KMS-11 (cell line): ENCODE data around the gene DBET.
A peak's percentile ranks its signal among the peaks of the same experiment; 100 is the strongest.
"Not testable (repeated sequence)": the region's sequence is repeated elsewhere in the genome, so short reads cannot be mapped to it uniquely, and the experiment has no call there.

Source experiments
- H2AFZ ChIP-seq: fragments of 200-600 bp; sonication (generic); 2 replicates; pipeline ENCODE4 v1.6.1; 2016; ENCODE audit warnings: antibody characterized with exemption, mixed run types, low read depth
- H3K27ac ChIP-seq: fragments of 200-600 bp; sonication (generic); 2 replicates; pipeline ENCODE4 v1.6.1; 2016; ENCODE audit warnings: mild to moderate bottlenecking, mixed run types
- H3K27me3 ChIP-seq: fragments of 200-600 bp; sonication (generic); 2 replicates; pipeline ENCODE4 v1.6.1; 2017; ENCODE audit warnings: mild to moderate bottlenecking, low read depth, mixed run types, moderate library complexity; ENCODE audit not compliant: insufficient read depth
- H3K36me3 ChIP-seq: fragments of 200-600 bp; sonication (generic); 2 replicates; pipeline ENCODE4 v1.6.1; 2017; ENCODE audit warnings: mild to moderate bottlenecking, mixed run types; ENCODE audit not compliant: insufficient read depth
- H3K4me1 ChIP-seq: fragments of 200-600 bp; sonication (generic); 2 replicates; pipeline ENCODE4 v1.6.1; 2016; ENCODE audit warnings: mild to moderate bottlenecking, low read depth, mixed run types; ENCODE audit not compliant: poor library complexity, severe bottlenecking
- H3K4me2 ChIP-seq: fragments of 200-600 bp; sonication (generic); 2 replicates; pipeline ENCODE4 v1.7.0; 2016; ENCODE audit warnings: mild to moderate bottlenecking, mixed run types
- H3K4me3 ChIP-seq: fragments of 200-600 bp; sonication (generic); IDR thresholded peaks from 2 replicates; pipeline ENCODE4 v1.6.1; 2017; ENCODE audit warnings: low read depth, low read length, mixed read lengths; ENCODE audit not compliant: insufficient read depth
- H3K79me2 ChIP-seq: fragments of 200-600 bp; sonication (generic); 2 replicates; pipeline ENCODE4 v1.6.1; 2016; ENCODE audit warnings: low read depth, mixed run types; ENCODE audit not compliant: insufficient read depth
- H3K9ac ChIP-seq: fragments of 200-600 bp; sonication (generic); 2 replicates; pipeline ENCODE4 v1.6.1; 2016; ENCODE audit warnings: mild to moderate bottlenecking, mixed run types
- H4K20me1 ChIP-seq: fragments of 200-600 bp; sonication (generic); 2 replicates; pipeline ENCODE4 v1.6.1; 2016; ENCODE audit warnings: mild to moderate bottlenecking, mixed run types; ENCODE audit not compliant: insufficient read depth
- TF ChIP-seq, protein P1 (sequence below): fragments of 200-600 bp; sonication (generic); conservative IDR thresholded peaks from 2 replicates; pipeline ENCODE4 v1.6.1; 2017; ENCODE audit warnings: low read depth, mild to moderate bottlenecking, antibody characterized with exemption, low read length, moderate library complexity, mixed read lengths

Gene DBET

DNA sequence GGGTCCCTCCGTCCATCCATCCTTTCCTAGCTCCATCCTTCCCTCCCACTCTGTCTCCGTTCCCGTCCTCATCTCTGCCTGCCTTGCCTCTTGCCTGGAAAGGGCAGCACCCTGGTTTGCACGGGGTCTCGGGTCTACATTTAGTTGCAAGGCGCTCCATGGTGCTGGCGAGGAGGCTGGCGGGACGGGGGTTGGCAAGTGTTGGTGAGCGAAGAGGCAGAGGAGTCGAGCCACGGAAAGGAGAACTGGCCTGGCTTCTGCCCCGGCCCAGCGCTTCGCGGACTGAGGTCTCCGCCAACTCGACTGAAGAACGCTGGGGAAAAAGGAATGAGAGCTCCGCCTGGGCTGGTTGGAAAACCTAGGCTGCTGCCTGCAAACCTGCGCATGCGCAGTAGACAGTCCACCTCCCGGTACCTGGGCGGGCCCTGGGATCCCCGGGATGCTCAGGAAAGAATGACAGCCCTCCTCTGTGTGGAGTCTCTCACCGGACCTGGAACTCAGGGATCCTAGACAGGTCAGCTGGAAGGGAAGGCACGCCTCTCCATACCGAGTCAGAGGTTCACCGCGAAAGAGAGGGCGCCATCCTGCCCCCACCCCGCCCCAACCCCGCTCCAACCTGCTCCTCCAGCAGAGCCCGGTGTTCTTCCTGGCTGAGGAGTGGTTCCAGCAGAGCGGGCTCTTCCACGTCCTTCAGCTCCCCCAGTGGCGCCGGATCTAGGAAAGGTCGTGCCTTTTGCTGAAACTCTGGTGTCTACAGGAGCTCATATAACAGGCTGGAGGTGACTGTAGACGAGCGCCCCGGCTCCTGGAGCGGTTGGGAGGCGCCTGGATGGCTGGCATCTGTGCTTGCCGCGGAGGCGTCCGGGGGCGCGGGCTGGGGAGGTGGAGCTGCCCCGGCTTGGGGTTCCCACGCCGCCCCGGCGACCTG is 43.2 kb upstream of the DBET start:
- no peak overlapping the region for H3K4me3 ChIP-seq
- TF ChIP-seq, protein P1, sequence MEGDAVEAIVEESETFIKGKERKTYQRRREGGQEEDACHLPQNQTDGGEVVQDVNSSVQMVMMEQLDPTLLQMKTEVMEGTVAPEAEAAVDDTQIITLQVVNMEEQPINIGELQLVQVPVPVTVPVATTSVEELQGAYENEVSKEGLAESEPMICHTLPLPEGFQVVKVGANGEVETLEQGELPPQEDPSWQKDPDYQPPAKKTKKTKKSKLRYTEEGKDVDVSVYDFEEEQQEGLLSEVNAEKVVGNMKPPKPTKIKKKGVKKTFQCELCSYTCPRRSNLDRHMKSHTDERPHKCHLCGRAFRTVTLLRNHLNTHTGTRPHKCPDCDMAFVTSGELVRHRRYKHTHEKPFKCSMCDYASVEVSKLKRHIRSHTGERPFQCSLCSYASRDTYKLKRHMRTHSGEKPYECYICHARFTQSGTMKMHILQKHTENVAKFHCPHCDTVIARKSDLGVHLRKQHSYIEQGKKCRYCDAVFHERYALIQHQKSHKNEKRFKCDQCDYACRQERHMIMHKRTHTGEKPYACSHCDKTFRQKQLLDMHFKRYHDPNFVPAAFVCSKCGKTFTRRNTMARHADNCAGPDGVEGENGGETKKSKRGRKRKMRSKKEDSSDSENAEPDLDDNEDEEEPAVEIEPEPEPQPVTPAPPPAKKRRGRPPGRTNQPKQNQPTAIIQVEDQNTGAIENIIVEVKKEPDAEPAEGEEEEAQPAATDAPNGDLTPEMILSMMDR, result no peak
- peaks cover 8% of the 10 kb centered on the region for H3K4me1 ChIP-seq
- no peaks in the 10 kb centered on the region for H4K20me1 ChIP-seq
- H3K36me3 ChIP-seq, result no peaks in the 10 kb centered on the region
- H3K27ac ChIP-seq, result no peak overlapping the region
- no peaks in the 10 kb centered on the region for H3K79me2 ChIP-seq
- H3K9ac ChIP-seq, result peak overlapping the region; percentile 41; the same call in 1 of the 2 replicates
- peak overlapping the region; percentile 80; the same call in 1 of the 2 replicates for H2AFZ ChIP-seq
- H3K4me2 ChIP-seq, result peak overlapping the region; percentile 91
- no peaks in the 10 kb centered on the region for H3K27me3 ChIP-seq

DNA sequence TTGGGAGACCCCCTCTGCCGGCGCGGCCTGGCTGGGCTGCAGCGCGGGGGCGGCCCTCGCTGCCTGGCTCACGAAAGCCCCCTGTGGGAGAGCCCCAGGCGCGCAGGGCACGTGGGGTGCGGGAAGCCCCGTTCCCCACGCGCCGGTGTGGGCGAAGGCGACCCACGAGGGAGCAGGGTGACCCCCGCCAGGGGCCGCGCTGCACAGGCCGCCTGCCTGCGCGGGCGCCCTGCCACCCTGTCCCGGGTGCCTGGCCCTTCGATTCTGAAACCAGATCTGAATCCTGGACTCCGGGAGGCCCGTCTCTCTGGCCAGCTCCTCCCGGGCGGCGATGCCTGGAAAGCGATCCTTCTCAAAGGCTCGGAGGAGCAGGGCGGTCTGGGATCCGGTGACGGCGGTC is 42.3 kb upstream of the DBET start:
- H3K4me1 ChIP-seq, H3K79me2 ChIP-seq, H3K27me3 ChIP-seq: not testable (repeated sequence)

DNA sequence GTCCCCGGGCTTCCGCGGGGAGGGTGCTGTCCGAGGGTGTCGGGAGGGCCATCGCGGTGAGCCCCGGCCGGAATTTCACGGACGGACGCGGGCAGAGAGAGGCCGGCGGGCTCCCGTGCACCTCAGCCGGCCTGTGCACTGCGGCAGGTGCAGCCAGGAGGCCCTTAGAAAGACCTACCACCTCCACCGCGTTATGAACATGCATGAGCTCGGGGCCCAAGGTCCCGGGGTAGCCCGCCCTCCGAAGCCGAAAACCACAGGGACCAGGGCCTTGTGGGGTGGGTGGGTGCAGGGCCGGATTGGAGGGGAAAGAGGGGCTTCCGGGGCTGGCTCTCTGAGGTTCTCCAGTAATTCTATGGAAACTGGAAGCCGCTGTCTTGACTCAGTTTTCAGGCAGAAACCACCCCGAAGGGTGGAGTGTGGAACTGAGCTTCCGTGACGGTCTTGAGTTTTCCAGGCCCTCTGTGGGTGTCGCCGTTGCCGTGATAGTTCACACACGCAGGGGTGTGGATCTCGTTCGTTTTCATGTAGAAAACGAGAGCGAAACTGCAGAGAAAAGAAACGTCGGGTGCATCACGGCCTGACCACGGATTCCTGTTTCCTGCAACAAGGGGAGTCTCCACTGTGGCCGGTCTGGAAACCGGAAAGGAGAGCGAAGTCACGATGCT is 41.6 kb upstream of the DBET start:
- not testable (repeated sequence) for H3K27me3 ChIP-seq, H3K79me2 ChIP-seq, H3K4me1 ChIP-seq, H4K20me1 ChIP-seq, H3K4me3 ChIP-seq, H3K36me3 ChIP-seq
- H2AFZ ChIP-seq, result peak overlapping the region; percentile 30; the same call in 1 of the 2 replicates
- H3K9ac ChIP-seq, result peak overlapping the region; percentile 64
- peak overlapping the region; percentile 62 for H3K27ac ChIP-seq
- H3K4me2 ChIP-seq, result peak overlapping the region; percentile 33

More for the DNA sequence above, 42.3 kb upstream of the DBET start:
- not testable (repeated sequence) for H2AFZ ChIP-seq, H3K4me2 ChIP-seq, H3K36me3 ChIP-seq, H4K20me1 ChIP-seq, H3K27ac ChIP-seq, H3K4me3 ChIP-seq
- peak overlapping the region; percentile 35; the same call in 1 of the 2 replicates for H3K9ac ChIP-seq

DNA sequence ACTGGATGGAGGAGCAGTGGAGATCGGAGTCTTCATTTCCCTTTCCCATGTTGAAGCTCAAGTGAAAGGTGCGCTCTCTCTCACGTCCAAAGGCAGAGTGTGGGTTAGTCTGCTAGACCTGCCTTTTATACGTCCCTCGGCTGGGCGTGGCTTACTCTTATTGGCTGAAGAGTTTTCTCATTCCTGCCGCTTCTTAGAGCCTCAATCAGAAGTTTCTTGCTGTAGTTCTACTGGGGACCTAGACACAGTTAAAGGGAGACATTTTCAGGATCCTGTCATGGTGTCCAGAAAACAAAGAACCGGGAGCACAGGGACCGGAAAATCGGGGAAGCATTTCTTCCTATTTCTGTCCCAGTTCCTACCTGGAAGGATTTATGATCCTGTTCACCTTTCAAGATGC is 37.1 kb upstream of the DBET start, which contains the start of gene FRG2:
Gene FRG2 (minus strand): TSS at position 101 of the 400 bp plus-strand sequence. CDS start 52 bp downstream, at position 49.
- H4K20me1 ChIP-seq, H3K27ac ChIP-seq, H3K4me1 ChIP-seq, H3K79me2 ChIP-seq, H3K27me3 ChIP-seq, H3K4me3 ChIP-seq, H3K9ac ChIP-seq, H2AFZ ChIP-seq, H3K36me3 ChIP-seq, H3K4me2 ChIP-seq: not testable (repeated sequence)

DNA sequence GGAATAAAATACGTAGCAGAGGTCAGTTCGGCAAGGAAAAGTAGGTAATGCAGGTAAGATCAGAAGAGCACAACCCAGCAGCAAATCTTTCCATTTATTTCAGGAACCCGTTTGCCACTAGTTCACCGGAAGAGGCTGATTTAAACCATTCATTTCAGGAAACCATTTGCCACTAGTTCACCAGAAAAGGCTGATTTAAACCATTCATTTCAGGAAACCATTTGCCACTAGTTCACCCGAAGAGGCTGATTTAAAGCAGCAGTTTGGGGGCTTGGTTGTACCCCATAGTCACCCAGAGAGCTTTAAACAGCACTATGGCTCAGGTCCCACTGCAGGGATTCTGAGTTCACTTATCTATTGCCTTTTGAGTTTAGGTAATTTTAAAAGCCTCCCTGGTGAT is 33.0 kb upstream of the DBET start:
- not testable (repeated sequence) for H3K9ac ChIP-seq, H3K4me1 ChIP-seq, H3K79me2 ChIP-seq, H4K20me1 ChIP-seq, H3K4me2 ChIP-seq, H2AFZ ChIP-seq, H3K36me3 ChIP-seq, H3K27ac ChIP-seq, H3K27me3 ChIP-seq, H3K4me3 ChIP-seq

DNA sequence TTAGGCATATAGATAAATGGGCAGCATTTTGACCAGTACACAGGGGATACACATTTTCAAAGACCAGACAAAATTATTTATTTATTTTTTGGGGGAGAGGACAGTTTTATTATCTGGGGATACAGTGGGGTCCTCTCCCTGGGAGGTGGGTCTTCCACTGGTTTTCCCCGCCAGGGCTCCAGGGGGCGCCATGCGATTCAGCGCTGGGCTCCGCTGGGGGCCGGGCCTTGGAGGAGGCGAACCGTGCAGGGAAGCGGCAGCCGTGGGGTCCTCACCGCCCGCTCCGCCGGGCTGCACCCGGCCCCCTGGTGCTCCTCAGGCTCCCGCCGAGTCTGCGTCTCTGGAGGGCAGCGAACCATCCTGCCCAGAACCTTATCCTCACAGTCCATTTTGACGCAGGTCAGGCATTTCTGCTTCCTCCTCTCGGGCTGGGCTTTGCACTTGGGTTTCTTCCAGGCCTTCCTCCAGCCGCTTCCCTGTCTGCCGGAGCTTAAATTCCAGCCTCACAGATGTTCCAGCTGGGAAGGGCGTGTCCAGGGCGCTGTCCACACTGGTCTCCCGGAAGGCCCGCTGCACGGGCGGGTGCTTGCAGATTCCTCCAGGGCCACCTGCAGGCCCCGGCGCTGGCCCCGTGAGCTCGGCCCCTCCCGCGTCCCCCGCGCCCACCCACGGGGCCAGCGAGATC is 26.5 kb upstream of the DBET start:
- not testable (repeated sequence) for H2AFZ ChIP-seq, H3K4me3 ChIP-seq, H3K4me1 ChIP-seq, H4K20me1 ChIP-seq, H3K79me2 ChIP-seq, H3K36me3 ChIP-seq, H3K27me3 ChIP-seq, H3K9ac ChIP-seq, H3K27ac ChIP-seq
- H3K4me2 ChIP-seq, result 0 out of 2 replicates have a peak overlapping the region, but pooled peaks have one; percentile 39

DNA sequence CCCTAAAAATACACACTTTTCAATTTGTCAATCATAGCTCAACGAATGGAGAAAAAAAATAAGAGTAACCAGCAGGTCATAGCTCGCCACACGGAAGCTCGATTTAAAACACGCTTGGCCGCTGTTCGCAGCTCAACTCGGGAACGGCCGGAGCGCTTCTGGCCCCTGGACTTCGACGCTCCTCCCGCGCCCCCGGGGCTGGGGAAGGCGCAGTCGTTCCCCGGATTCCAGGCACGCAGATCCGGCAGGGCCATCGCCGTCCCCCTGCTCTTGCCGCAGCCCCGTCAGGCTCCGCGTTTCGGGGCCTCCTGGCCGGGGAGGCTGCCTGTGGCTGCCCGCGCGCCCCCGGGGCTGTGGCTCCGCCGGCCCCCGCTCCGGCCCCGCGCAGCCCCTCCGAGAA is 23.4 kb upstream of the DBET start:
- H3K4me3 ChIP-seq, H3K79me2 ChIP-seq, H3K9ac ChIP-seq, H3K36me3 ChIP-seq, H3K4me1 ChIP-seq, H4K20me1 ChIP-seq, H2AFZ ChIP-seq, H3K27ac ChIP-seq, H3K27me3 ChIP-seq, H3K4me2 ChIP-seq: not testable (repeated sequence)

DNA sequence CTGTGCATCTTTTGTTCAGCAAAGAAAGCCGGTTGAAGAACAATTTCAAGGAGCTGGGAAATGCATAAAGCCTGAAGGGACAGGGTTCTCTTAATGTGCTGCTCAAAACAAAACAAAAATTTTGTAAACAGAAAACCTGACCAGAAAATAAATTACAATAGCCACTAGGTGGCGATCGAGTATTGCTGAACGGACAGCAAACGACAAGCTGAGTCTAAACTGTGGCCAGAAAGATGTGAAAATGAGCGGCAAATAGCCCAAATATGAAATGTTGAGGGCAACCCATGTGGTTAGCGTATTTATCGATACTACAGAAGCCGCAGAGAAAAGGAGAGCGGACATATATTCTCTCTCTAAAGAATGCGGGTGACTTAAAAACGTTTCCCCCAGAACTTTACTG is 16.7 kb upstream of the DBET start:
- H3K79me2 ChIP-seq, H3K27ac ChIP-seq, H3K4me3 ChIP-seq, H4K20me1 ChIP-seq, H3K4me1 ChIP-seq, H3K9ac ChIP-seq, H2AFZ ChIP-seq, H3K27me3 ChIP-seq, H3K4me2 ChIP-seq, H3K36me3 ChIP-seq: not testable (repeated sequence)
